WTC11 (cell line): ENCODE data around the gene PAM. TPM values are rescaled to one million over a fixed set of nuclear protein-coding genes. Genes with fewer than 3 reads are reported as not detected.

Experiments used
- ATAC-seq: fragments of 200-7000 bp; cut with Tn5 transposase; 2 replicates; pipeline ENCODE4 v1.10.0; 2021; ENCODE audit warnings: mild to moderate bottlenecking, moderate library complexity
- CTCF ChIA-PET: fragments of 300-600 bp; sonication (Branson Sonifier 250); formaldehyde crosslinking; loops from one replicate; lab custom pipeline; 2021; ENCODE audit warnings: antibody characterized with exemption; lab: Charles Lee
- POLR2A ChIA-PET: fragments of 350-600 bp; sonication (Branson Sonifier 250); formaldehyde crosslinking; loops from one replicate; lab custom pipeline; 2021; ENCODE audit warnings: antibody characterized with exemption; lab: Charles Lee
- DNase-seq: peaks from one replicate; pipeline ENCODE4 v3.0.0; 2021; ENCODE audit warnings: low spot score
- H3K27ac Mint-ChIP-seq: 2 replicates; pipeline ENCODE4 v1.8.0; 2021; ENCODE audit warnings: mixed read lengths
- H3K27me3 Mint-ChIP-seq: 2 replicates; pipeline ENCODE4 v1.8.0; 2021; ENCODE audit warnings: low read depth, mild to moderate bottlenecking, moderate library complexity, mixed read lengths
- H3K36me3 Mint-ChIP-seq: 2 replicates; pipeline ENCODE4 v1.8.0; 2021; ENCODE audit warnings: mixed read lengths
- H3K4me1 Mint-ChIP-seq: 2 replicates; pipeline ENCODE4 v1.8.0; 2022; ENCODE audit warnings: mixed read lengths
- H3K4me3 Mint-ChIP-seq: 2 replicates; pipeline ENCODE4 v1.8.0; 2021; ENCODE audit warnings: mild to moderate bottlenecking, moderate library complexity, mixed read lengths
- H3K9me3 Mint-ChIP-seq: 2 replicates; pipeline ENCODE4 v1.8.0; 2021; ENCODE audit warnings: mixed read lengths
- CBFB ChIP-seq: sonication (generic); formaldehyde crosslinking; IDR thresholded peaks from 2 replicates; pipeline ENCODE4 v1.8.1; 2022; ENCODE audit warnings: mild to moderate bottlenecking, low read depth, missing genetic modification reagents
- CDX4 ChIP-seq: fragments of 250-450 bp; sonication (Bioruptor Pico); IDR thresholded peaks from 2 replicates; pipeline ENCODE4 v1.9.0; 2021; ENCODE audit warnings: moderate library complexity, mild to moderate bottlenecking, inconsistent platforms, borderline replicate concordance
- CTCF ChIP-seq: fragments of 200-600 bp; IDR thresholded peaks from 2 replicates; pipeline ENCODE4 v1.8.0; 2022; ENCODE audit warnings: antibody characterized with exemption
- E2F1 ChIP-seq: sonication (generic); formaldehyde crosslinking; IDR thresholded peaks from 2 replicates; pipeline ENCODE4 v1.8.0; 2022; ENCODE audit warnings: mild to moderate bottlenecking, missing genetic modification reagents
- E2F4 ChIP-seq: sonication (generic); formaldehyde crosslinking; IDR thresholded peaks from 2 replicates; pipeline ENCODE4 v1.8.1; 2022; ENCODE audit warnings: low read depth, mild to moderate bottlenecking, moderate library complexity, missing genetic modification reagents, borderline replicate concordance
- EMX1 ChIP-seq: fragments of 250-450 bp; sonication (Bioruptor Pico); IDR thresholded peaks from 2 replicates; pipeline ENCODE4 v1.8.0; 2021; ENCODE audit warnings: mild to moderate bottlenecking
- ETV6 ChIP-seq: sonication (generic); formaldehyde crosslinking; IDR thresholded peaks from 2 replicates; pipeline ENCODE4 v1.8.1; 2022; ENCODE audit warnings: mild to moderate bottlenecking, missing genetic modification reagents
- FOXK1 ChIP-seq: sonication (generic); formaldehyde crosslinking; IDR thresholded peaks from 2 replicates; pipeline ENCODE4 v1.8.0; 2022; ENCODE audit warnings: mild to moderate bottlenecking, moderate library complexity, missing genetic modification reagents
- FOXP4 ChIP-seq: sonication (generic); formaldehyde crosslinking; IDR thresholded peaks from 2 replicates; pipeline ENCODE4 v1.8.0; 2022; ENCODE audit warnings: mild to moderate bottlenecking, missing genetic modification reagents
- GABPB1 ChIP-seq: sonication (generic); formaldehyde crosslinking; IDR thresholded peaks from 2 replicates; pipeline ENCODE4 v1.8.1; 2023; ENCODE audit warnings: mild to moderate bottlenecking, missing genetic modification reagents
- GTF2I ChIP-seq: fragments of 250-450 bp; sonication (Bioruptor Pico); conservative IDR thresholded peaks from 2 replicates; pipeline ENCODE4 v1.4.0; 2021; ENCODE audit warnings: mild to moderate bottlenecking
- HMGA2 ChIP-seq: fragments of 250-450 bp; sonication (Bioruptor Pico); IDR thresholded peaks from 2 replicates; pipeline ENCODE4 v1.4.0; 2021; ENCODE audit warnings: mild to moderate bottlenecking, moderate library complexity
- HMGXB4 ChIP-seq: sonication (generic); formaldehyde crosslinking; IDR thresholded peaks from 2 replicates; pipeline ENCODE4 v1.8.1; 2023; ENCODE audit warnings: mild to moderate bottlenecking, moderate library complexity, missing genetic modification reagents
- KAT7 ChIP-seq: sonication (generic); formaldehyde crosslinking; IDR thresholded peaks from 2 replicates; pipeline ENCODE4 v1.8.1; 2023; ENCODE audit warnings: missing genetic modification reagents, mild to moderate bottlenecking, borderline replicate concordance
- MLX ChIP-seq: sonication (generic); formaldehyde crosslinking; IDR thresholded peaks from 2 replicates; pipeline ENCODE4 v1.8.1; 2023; ENCODE audit warnings: mild to moderate bottlenecking, missing genetic modification reagents, moderate library complexity
- NFYB ChIP-seq: sonication (generic); formaldehyde crosslinking; conservative IDR thresholded peaks from 2 replicates; pipeline ENCODE4 v1.8.0; 2022; ENCODE audit warnings: low read depth, missing genetic modification reagents
- NR2C2 ChIP-seq: sonication (generic); formaldehyde crosslinking; IDR thresholded peaks from 2 replicates; pipeline ENCODE4 v1.8.0; 2022; ENCODE audit warnings: mild to moderate bottlenecking, missing genetic modification reagents
- OVOL2 ChIP-seq: fragments of 250-450 bp; sonication (Bioruptor Pico); IDR thresholded peaks from 2 replicates; pipeline ENCODE4 v1.9.0; 2021; ENCODE audit warnings: mild to moderate bottlenecking, borderline replicate concordance
- RELA ChIP-seq: sonication (generic); formaldehyde crosslinking; IDR thresholded peaks from 2 replicates; pipeline ENCODE4 v1.8.1; 2022; ENCODE audit warnings: missing genetic modification reagents, mild to moderate bottlenecking, borderline replicate concordance
- RORB ChIP-seq: fragments of 250-450 bp; sonication (Bioruptor Pico); IDR thresholded peaks from 2 replicates; pipeline ENCODE4 v1.9.0; 2021; ENCODE audit warnings: mild to moderate bottlenecking
- SMAD3 ChIP-seq: sonication (generic); formaldehyde crosslinking; IDR thresholded peaks from 2 replicates; pipeline ENCODE4 v1.8.0; 2022; ENCODE audit warnings: missing genetic modification reagents, mild to moderate bottlenecking, borderline replicate concordance
- SOX15 ChIP-seq: fragments of 250-450 bp; sonication (Bioruptor Pico); IDR thresholded peaks from 2 replicates; pipeline ENCODE4 v1.9.0; 2021; ENCODE audit warnings: mild to moderate bottlenecking
- TEAD1 ChIP-seq: sonication (generic); formaldehyde crosslinking; IDR thresholded peaks from 2 replicates; pipeline ENCODE4 v1.8.0; 2022; ENCODE audit warnings: mild to moderate bottlenecking, missing genetic modification reagents
- TP53 ChIP-seq: sonication (generic); formaldehyde crosslinking; IDR thresholded peaks from 2 replicates; pipeline ENCODE4 v1.8.1; 2023; ENCODE audit warnings: mild to moderate bottlenecking, missing genetic modification reagents
- ZNF232 ChIP-seq: sonication (generic); formaldehyde crosslinking; IDR thresholded peaks from 2 replicates; pipeline ENCODE4 v1.8.0; 2022; ENCODE audit warnings: mild to moderate bottlenecking, missing genetic modification reagents
- ZNF317 ChIP-seq: sonication (generic); formaldehyde crosslinking; IDR thresholded peaks from 2 replicates; pipeline ENCODE4 v1.8.1; 2023; ENCODE audit warnings: low read depth, mild to moderate bottlenecking, moderate library complexity, missing genetic modification reagents, borderline replicate concordance
- ZNF416 ChIP-seq: fragments of 250-450 bp; sonication (Bioruptor Pico); IDR thresholded peaks from 2 replicates; pipeline ENCODE4 v1.9.0; 2021; ENCODE audit warnings: mild to moderate bottlenecking, inconsistent platforms
- total RNA-seq: library from RNA; stranded (reverse); gene quantifications from 3 replicates; pipeline ENCODE4 v1.2.3, GENCODE V29; 2021

PAM gene
- total RNA-seq, 1 experiment from 2014 or later, result 52.3 TPM

- Mint-ChIP-seq H3K27ac (peak overlapping the region; percentile 12; the same call in 1 of the 2 replicates), H3K27me3 (no peaks in the 10 kb centered on the region), H3K4me1 (peaks cover 36% of the 10 kb centered on the region), H3K4me3 (no peak overlapping the region), H3K36me3 (peaks cover 4% of the 10 kb centered on the region), H3K9me3 (peaks cover 18% of the 10 kb centered on the region)
- DNase-seq (no peak), ATAC-seq (no peak)
- ChIA-PET CTCF (no interaction called here), POLR2A (no interaction called here)
- TF ChIP-seq RELA (no peak), HMGA2 (CRISPR knock-in tag) (no peak), ZNF317 (no peak), NR2C2 (CRISPR knock-in tag) (no peak), HMGXB4 (no peak), OVOL2 (CRISPR knock-in tag) (no peak), E2F1 (no peak), ZNF416 (CRISPR knock-in tag) (no peak), GABPB1 (no peak), NFYB (CRISPR knock-in tag) (no peak), GTF2I (CRISPR knock-in tag) (no peak), ETV6 (CRISPR knock-in tag) (no peak), TP53 (CRISPR knock-in tag) (no peak), FOXK1 (CRISPR knock-in tag) (no peak), CBFB (CRISPR knock-in tag) (no peak), SOX15 (no peak), KAT7 (no peak)
Measured at GRCh38 chr5:103057208-103058130, 302.4 kb downstream of the PAM start.

GRCh38 chr5:103059525-103059924, 304.4 kb downstream of the PAM start:
- Mint-ChIP-seq H3K27me3 (no peaks in the 10 kb centered on the region), H3K4me3 (no peak overlapping the region), H3K9me3 (peaks cover 18% of the 10 kb centered on the region), H3K27ac (no peak overlapping the region), H3K36me3 (peaks cover 4% of the 10 kb centered on the region), H3K4me1 (peaks cover 36% of the 10 kb centered on the region)
- ChIA-PET POLR2A (no interaction called here), CTCF (no interaction called here)
- DNase-seq (no peak), ATAC-seq (no peak; the same call in 1 of the 2 replicates)
- TF ChIP-seq FOXP4 (CRISPR knock-in tag) (no peak), MLX (CRISPR knock-in tag) (no peak), SMAD3 (no peak), CTCF (no peak), E2F4 (CRISPR knock-in tag) (no peak), ZNF232 (CRISPR knock-in tag) (no peak), RORB (CRISPR knock-in tag) (no peak), NFYB (CRISPR knock-in tag) (no peak), TEAD1 (CRISPR knock-in tag) (no peak), CDX4 (CRISPR knock-in tag) (no peak), ETV6 (CRISPR knock-in tag) (no peak), EMX1 (CRISPR knock-in tag) (no peak)
